NCI-H345 (cell line): ENCODE measurements around the gene GMPPA.

Experiments
- DNase-seq: peaks from one replicate; lab custom pipeline; 2025; lab: John Stamatoyannopoulos, UW

GMPPA gene

GRCh38 chr2:219486380-219486959 lies 12.2 kb upstream of the GMPPA start:
- no peak for DNase-seq

- no peak for DNase-seq
These were observed 10.4 kb upstream of the GMPPA start for GRCh38 chr2:219488149-219488843.

DNA sequence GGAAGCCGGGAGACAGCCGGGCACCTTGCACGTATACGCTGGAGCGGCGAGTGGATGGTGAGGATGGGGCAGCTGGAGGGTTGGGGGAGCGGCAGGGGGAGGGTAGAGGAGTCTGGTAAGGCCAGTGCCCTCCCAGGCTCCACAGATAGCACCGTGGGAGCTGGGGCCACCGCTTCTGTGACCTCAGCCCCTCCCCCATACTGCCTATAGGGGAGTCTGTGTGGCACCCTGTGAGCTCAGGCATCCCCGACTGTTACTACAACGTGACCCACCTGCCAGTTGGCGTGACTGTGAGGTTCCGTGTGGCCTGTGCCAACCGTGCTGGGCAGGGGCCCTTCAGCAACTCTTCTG lies 9.9 kb upstream of the GMPPA start:
- DNase-seq = no peak

GRCh38 chr2:219489315-219489714 lies 9.4 kb upstream of the GMPPA start:
- DNase-seq = no peak

- no peak for DNase-seq
These were observed 8.5 kb upstream of the GMPPA start for GRCh38 chr2:219490186-219490585.

DNA sequence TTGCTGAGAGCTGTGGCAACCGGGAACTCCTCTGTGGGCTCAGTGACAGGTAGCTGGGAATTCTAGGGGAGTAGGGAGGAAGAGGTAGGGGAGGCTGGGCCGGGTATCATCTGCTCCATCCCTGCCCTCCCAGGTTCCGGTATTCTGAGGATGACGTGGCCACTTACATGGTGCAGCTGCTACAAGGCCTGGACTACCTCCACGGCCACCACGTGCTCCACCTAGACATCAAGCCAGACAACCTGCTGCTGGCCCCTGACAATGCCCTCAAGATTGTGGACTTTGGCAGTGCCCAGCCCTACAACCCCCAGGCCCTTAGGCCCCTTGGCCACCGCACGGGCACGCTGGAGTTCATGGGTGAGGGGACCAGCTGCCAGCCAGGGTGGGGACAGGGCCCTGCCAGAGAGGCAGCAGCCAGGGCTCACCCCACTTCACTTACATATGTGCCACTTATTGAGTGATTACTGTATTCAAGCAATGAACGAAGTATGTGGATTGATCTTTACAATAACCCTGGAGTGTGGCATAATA lies 8.0 kb upstream of the GMPPA start:
- no peak for DNase-seq

GRCh38 chr2:219491278-219491963 lies 7.3 kb upstream of the GMPPA start:
- no peak for DNase-seq

- DNase-seq = no peak
These were observed 6.1 kb upstream of the GMPPA start for GRCh38 chr2:219492575-219492974.

GRCh38 chr2:219493086-219493485 lies 5.6 kb upstream of the GMPPA start:
- no peak for DNase-seq

DNA sequence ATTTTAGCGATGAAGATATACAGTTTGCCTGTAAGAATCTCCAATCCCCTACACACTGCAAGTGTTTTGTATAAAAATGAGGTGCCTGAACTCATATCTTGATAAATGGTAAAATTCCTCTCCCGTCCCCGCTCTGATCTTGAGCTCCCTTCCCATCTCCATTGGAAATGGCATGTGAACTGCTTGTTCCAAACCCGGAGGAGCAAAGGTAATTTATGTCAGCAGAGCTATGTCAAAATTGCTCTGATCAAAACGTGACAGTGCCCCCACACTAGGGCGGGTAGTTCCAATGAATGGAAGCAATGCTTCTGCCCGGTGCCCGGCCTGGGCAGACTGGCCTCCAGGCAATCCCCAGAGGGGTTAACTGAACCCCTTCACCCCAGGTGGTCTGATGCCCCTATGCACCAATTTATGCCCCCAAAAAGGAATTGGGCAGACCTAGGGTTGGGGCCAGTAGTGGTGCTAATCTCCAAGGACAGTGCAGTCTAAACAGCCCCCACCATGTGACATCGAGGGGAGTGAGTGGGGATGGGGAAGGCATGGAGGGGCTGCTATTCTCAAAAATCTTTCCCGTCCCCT lies 3.6 kb upstream of the GMPPA start:
- DNase-seq = no peak

- peak; percentile 62 for DNase-seq
These were observed 3.1 kb upstream of the GMPPA start for GRCh38 chr2:219495531-219496122.

- DNase-seq = no peak
These were observed 2.4 kb upstream of the GMPPA start for GRCh38 chr2:219496247-219496824.

DNA sequence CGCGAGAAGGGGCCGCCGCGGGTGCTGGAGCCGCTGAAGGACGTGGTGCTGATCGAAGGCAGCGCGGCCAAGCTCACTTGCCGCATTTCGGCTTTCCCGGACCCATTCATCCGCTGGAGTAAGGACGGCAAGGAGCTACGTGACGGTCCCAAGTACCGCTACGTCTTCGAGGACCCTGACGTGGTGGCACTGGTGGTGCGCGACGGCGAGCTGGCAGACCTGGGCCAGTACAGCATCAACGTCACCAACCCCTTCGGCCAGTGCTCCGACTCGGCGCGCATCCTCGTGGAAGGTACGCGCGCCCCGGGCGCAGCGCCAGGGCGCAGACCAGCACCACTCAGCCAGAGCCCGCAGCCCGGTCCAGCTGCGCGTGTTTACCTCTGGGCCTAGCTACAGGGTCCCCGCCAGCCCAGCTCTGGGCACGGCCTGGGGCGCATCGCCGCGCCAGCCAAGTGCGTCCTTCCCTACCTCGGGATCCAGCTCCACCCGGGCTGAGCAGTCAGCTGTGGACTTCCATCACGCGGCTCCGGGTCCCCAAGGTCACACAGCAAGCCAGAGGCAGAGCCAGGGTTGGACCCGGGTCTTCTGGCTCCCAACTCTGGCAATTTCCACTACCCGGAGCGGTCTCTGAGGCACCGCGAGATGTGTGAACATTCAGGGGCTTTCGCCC lies 1.7 kb upstream of the GMPPA start:
- peak; percentile 37 for DNase-seq

DNA sequence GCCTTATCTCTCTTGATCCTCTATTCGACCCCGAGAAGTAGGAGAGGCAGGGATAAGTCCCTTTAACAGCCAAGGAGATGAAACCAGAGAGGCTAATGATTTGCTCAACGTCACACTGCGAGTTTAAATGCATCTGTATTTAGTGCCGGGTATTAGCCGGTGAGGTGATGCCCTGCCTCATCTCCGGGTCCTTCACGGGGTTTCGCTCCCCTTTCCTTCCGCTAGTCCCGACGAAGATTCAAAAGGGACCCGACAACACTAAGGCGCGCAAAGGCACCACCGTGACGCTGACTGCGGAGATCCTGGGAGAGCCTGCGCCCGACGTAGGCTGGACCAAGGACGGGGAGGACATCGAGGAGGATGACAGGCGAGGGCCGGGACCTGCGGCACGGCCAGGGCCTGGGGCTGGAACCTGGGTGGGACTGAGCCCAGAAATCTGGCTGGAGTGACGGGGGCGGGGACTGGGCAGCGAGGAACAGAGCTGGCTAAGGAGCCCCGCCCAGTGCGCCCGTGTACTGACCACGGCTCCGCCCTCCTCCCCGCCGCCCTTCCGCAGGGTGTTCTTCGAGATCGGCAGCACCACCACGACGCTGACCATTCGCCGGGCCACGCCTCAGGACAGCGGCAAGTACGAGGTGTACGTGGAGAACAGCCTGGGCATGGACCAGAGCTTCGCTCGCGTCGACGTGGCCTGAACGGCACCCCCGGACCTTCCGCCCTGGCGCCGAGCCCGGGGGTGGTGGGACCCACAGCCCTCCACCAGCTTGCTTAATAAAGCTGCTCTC lies 1.0 kb upstream of the GMPPA start:
- DNase-seq = peak; percentile 38

DNA sequence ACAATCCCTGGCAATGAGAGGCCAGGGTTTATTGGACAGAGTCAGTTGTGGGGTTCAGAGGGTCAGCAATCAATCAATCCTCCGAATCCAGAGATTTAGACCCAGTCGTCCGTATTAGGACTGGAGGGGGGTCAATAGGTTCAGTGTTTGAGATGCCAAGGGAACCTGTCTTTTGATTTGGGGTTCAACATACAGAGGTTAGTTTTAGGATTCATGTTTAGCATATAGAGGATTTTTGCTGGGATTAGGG lies 292 bp downstream of the GMPPA start:
- DNase-seq = no peak

GRCh38 chr2:219499555-219499954 lies 864 bp downstream of the GMPPA start:
- no peak for DNase-seq

DNA sequence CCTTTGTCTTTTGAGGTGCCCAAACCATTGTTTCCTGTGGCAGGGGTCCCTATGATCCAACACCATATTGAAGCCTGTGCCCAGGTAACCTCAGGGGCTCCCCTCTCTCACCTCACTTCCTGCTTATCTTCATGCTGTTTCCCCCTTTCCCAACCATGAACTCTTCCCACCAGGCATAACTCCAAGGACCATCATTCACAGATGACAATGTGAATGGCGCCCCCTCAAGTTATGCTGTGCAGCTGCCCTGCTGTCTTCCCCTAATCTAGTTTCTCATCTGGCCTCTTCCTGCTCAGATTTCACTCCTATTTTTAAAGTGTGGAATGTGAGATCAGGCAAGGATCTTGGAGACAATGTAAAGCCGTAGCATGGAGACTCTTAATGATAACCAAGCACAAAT lies 1.4 kb downstream of the GMPPA start:
- DNase-seq = no peak

GRCh38 chr2:219501849-219502248 lies 3.2 kb downstream of the GMPPA start:
- no peak for DNase-seq

DNA sequence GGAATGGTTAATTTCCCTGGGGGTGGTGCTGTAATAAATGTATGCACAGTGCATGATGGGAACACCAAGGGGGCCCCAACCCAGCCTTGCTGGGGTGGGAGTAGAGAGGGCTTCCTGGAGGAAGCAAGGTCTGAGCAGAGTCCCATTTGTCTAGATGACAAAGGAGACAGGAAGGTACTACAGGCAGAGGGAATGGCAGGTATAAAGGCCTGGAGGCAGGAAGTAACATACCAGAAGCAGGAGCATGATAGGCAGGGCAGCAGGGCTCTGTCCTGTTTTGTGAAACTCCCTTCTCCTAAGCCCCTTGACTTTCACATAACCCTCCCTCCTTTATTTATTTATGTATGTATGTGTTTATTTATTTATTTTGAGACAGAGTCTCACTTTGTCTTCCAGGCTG lies 3.9 kb downstream of the GMPPA start:
- no peak for DNase-seq

DNA sequence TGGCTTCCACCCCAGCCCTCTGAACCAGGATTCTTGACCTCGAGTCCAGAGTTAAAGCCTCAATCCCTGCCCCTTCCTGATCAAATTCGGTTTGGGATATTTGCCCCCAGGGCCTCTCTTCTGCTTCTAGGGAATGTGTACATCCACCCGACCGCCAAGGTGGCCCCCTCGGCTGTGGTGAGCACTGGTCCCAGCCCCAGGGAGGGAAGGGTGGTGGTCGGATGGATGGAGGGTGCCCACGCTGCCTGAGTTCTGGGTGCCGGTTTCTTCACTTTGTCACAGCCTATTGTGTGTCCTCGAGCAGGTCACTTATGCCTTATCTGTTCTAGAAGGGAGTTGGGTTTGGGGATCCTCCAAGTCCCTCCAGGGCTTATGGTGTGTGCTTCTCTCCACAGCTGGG lies 6.9 kb downstream of the GMPPA start:
- no peak for DNase-seq

DNA sequence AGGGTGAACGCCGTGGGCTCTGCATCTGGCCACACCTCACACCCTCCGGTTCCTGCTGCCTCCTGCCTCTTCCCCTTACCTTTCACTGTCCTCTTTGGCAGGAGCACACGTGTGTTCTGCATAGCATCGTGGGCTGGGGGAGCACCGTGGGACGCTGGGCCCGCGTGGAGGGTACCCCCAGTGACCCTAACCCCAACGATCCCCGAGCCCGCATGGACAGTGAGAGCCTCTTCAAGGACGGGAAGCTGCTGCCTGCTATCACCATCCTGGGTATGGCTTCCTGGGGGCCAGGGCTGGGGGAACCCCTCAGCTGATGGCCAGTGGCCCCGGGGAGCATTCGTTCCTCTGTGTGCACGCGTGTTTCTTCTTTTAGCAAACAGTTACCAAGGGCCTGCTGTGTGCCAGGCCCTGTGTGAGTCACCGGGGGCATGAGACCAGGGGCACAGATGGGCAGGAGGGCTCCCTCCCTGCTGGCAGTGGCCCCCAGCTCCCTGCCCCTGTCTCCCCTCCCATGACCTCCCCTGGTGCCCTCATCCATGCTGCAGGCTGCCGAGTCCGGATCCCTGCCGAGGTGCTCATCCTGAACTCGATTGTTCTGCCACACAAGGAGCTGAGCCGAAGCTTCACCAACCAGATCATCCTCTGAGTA lies 7.6 kb downstream of the GMPPA start:
- DNase-seq = no peak
